Measurements from ENCODE around the gene PITPNC1. TPM values are rescaled to one million over a fixed set of nuclear protein-coding genes. Genes with fewer than 3 reads are reported as not detected.

The PITPNC1 gene
- total RNA-seq, 1 experiment from 2014 or later = 20.8 TPM

DNA sequence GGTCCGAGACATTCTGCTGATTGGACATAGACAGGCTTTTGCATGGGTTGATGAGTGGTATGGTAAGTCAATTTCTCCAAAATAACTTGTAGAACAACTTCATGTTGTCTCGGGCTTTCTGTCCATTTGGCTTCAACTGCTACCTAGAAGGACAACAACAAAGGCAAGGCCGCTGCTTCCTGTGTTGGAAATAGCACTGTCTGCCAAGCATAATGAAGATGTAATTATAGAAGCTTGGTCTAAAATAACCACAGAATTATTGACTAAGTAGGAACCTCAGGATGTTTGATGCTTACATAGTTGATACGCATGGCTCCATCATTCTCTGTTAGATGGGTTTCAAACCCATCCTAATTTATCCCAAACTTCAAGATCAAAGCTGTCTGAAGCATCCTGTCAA is 298.4 kb downstream of the PITPNC1 start:
- intact Hi-C loops (cut with micrococcal nuclease; ENCODE audit: unreplicated experiment) = no loop called here
- TF ChIP-seq POLR2AphosphoS5 (IDR thresholded peaks at IDR 0.05; ENCODE audit: low read depth, low read length) (no peak), TCF7L2 (IDR thresholded peaks at IDR 0.05; ENCODE audit: low read depth, low read length) (no peak), REST (IDR thresholded peaks at IDR 0.05; ENCODE audit: insufficient read depth in 1 of 2, low read depth in 2 of 2, low read length in 1 of 2) (no peak), SIN3A (IDR thresholded peaks at IDR 0.05; ENCODE audit: borderline replicate concordance, insufficient read depth, low read depth, low read length) (no peak)
- TF ChIP-seq, protein P1, sequence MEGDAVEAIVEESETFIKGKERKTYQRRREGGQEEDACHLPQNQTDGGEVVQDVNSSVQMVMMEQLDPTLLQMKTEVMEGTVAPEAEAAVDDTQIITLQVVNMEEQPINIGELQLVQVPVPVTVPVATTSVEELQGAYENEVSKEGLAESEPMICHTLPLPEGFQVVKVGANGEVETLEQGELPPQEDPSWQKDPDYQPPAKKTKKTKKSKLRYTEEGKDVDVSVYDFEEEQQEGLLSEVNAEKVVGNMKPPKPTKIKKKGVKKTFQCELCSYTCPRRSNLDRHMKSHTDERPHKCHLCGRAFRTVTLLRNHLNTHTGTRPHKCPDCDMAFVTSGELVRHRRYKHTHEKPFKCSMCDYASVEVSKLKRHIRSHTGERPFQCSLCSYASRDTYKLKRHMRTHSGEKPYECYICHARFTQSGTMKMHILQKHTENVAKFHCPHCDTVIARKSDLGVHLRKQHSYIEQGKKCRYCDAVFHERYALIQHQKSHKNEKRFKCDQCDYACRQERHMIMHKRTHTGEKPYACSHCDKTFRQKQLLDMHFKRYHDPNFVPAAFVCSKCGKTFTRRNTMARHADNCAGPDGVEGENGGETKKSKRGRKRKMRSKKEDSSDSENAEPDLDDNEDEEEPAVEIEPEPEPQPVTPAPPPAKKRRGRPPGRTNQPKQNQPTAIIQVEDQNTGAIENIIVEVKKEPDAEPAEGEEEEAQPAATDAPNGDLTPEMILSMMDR (IDR thresholded peaks at IDR 0.05) = no peak
- Histone ChIP-seq H3K4me3 (ENCODE audit: low read depth in 2 of 2, low read length in 2 of 2) (no peak overlapping the region), H3K4me1 (ENCODE audit: control insufficient read depth, insufficient read depth, low read length) (no peaks in the 10 kb centered on the region), H3K36me3 (ENCODE audit: control insufficient read depth, insufficient read depth, low read length) (no peaks in the 10 kb centered on the region), H3K27ac (ENCODE audit: low read length) (no peak overlapping the region), H3K27me3 (ENCODE audit: control insufficient read depth, insufficient read depth, low read length) (no peaks in the 10 kb centered on the region), H3K9me3 (ENCODE audit: control insufficient read depth, insufficient read depth, low read depth, low read length) (no peaks in the 10 kb centered on the region)
- ATAC-seq (no peak), DNase-seq (ENCODE audit: low read depth, low spot score) (no peak)
- BruUV-seq (replicated peaks) = no TSS peak
- CTCF ChIA-PET = no interaction called here
- in situ Hi-C loops (cut with HindIII; ENCODE audit: low pct_unique_long_range_greater_than_20kb, low sequenced_read_pairs) = no loop called here
- POLR2A ChIA-PET = no interaction called here

DNA sequence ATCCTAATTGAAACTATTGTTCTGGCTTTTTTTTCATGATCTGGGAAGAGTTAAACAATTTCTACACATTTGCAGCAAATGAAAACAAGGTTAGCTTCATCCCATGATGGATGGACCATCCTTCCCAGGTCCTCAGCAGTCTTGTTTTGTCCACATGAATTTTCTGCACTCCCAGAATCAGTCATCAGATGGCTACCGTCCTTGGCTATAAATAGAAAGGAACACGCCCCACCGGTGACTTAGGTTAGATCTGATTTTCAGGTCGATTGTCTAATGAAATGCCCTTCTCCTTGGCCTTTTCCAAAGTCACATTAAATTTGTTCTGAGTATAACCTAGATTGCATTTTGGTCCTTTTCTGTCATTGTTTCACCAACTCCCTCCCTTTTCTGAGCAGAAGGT is 299.2 kb downstream of the PITPNC1 start:
- Histone ChIP-seq H3K27me3 (ENCODE audit: control insufficient read depth, insufficient read depth, low read length) (no peaks in the 10 kb centered on the region), H3K27ac (ENCODE audit: low read length) (no peak overlapping the region), H3K4me1 (ENCODE audit: control insufficient read depth, insufficient read depth, low read length) (no peaks in the 10 kb centered on the region), H3K4me3 (ENCODE audit: low read depth in 2 of 2, low read length in 2 of 2) (no peak overlapping the region), H3K36me3 (ENCODE audit: control insufficient read depth, insufficient read depth, low read length) (no peaks in the 10 kb centered on the region), H3K9me3 (ENCODE audit: control insufficient read depth, insufficient read depth, low read depth, low read length) (no peaks in the 10 kb centered on the region)
- no peak for DNase-seq (ENCODE audit: low read depth, low spot score)
- no TSS peak for BruUV-seq (replicated peaks)
- intact Hi-C loops (cut with micrococcal nuclease; ENCODE audit: unreplicated experiment) = no loop called here
- ATAC-seq = no peak
- ChIA-PET CTCF (no interaction called here), POLR2A (interaction anchor here (0.6 kb wide), 1 partner anchor 452 kb away, joined by 3 read pairs; no protein-coding TSS in a partner anchor)
- TF ChIP-seq, protein P1 (IDR thresholded peaks at IDR 0.05) = no peak
- no peak for TF ChIP-seq TCF7L2 (IDR thresholded peaks at IDR 0.05; ENCODE audit: low read depth, low read length)
- TF ChIP-seq REST (IDR thresholded peaks at IDR 0.05; ENCODE audit: insufficient read depth in 1 of 2, low read depth in 2 of 2, low read length in 1 of 2) = no peak
- TF ChIP-seq POLR2AphosphoS5 (IDR thresholded peaks at IDR 0.05; ENCODE audit: low read depth, low read length) = no peak
- TF ChIP-seq SIN3A (IDR thresholded peaks at IDR 0.05; ENCODE audit: borderline replicate concordance, insufficient read depth, low read depth, low read length) = no peak
- in situ Hi-C loops (cut with HindIII; ENCODE audit: low pct_unique_long_range_greater_than_20kb, low sequenced_read_pairs) = no loop called here

Measured in Panc1 (cell line).